WERI-Rb-1 (cell line): ENCODE results near the gene CNTLN.

Experiments used
- DNase-seq: peaks from one replicate; pipeline ENCODE4 v3.0.0-alpha.2; 2020
- H3K27ac ChIP-seq: fragments of 250-450 bp; sonication (Bioruptor Pico); 2 replicates; pipeline ENCODE4 v1.5.1; 2020; ENCODE audit warnings: mild to moderate bottlenecking, moderate library complexity
- H3K27me3 ChIP-seq: fragments of 250-450 bp; sonication (Bioruptor Pico); 2 replicates; pipeline ENCODE4 v1.5.1; 2021; ENCODE audit warnings: mild to moderate bottlenecking, low read depth, moderate library complexity; ENCODE audit not compliant: insufficient read depth, severe bottlenecking
- H3K36me3 ChIP-seq: fragments of 250-450 bp; sonication (Bioruptor Pico); 2 replicates; pipeline ENCODE4 v1.5.1; 2020; ENCODE audit warnings: mild to moderate bottlenecking, moderate library complexity
- H3K4me3 ChIP-seq: 2 replicates; pipeline ENCODE4 v1.5.1; 2011; ENCODE audit warnings: low read depth, mild to moderate bottlenecking, control low read depth, low read length
- H3K9me3 ChIP-seq: fragments of 250-450 bp; sonication (Bioruptor Pico); 2 replicates; pipeline ENCODE4 v1.5.1; 2021; ENCODE audit warnings: mild to moderate bottlenecking, moderate library complexity; ENCODE audit not compliant: severe bottlenecking
- TF ChIP-seq, protein P1 (sequence below): IDR thresholded peaks from 2 replicates; pipeline ENCODE4 v1.5.1; 2011; ENCODE audit warnings: low read depth, mild to moderate bottlenecking, control low read depth, inconsistent platforms, low read length

CNTLN gene, protein sequence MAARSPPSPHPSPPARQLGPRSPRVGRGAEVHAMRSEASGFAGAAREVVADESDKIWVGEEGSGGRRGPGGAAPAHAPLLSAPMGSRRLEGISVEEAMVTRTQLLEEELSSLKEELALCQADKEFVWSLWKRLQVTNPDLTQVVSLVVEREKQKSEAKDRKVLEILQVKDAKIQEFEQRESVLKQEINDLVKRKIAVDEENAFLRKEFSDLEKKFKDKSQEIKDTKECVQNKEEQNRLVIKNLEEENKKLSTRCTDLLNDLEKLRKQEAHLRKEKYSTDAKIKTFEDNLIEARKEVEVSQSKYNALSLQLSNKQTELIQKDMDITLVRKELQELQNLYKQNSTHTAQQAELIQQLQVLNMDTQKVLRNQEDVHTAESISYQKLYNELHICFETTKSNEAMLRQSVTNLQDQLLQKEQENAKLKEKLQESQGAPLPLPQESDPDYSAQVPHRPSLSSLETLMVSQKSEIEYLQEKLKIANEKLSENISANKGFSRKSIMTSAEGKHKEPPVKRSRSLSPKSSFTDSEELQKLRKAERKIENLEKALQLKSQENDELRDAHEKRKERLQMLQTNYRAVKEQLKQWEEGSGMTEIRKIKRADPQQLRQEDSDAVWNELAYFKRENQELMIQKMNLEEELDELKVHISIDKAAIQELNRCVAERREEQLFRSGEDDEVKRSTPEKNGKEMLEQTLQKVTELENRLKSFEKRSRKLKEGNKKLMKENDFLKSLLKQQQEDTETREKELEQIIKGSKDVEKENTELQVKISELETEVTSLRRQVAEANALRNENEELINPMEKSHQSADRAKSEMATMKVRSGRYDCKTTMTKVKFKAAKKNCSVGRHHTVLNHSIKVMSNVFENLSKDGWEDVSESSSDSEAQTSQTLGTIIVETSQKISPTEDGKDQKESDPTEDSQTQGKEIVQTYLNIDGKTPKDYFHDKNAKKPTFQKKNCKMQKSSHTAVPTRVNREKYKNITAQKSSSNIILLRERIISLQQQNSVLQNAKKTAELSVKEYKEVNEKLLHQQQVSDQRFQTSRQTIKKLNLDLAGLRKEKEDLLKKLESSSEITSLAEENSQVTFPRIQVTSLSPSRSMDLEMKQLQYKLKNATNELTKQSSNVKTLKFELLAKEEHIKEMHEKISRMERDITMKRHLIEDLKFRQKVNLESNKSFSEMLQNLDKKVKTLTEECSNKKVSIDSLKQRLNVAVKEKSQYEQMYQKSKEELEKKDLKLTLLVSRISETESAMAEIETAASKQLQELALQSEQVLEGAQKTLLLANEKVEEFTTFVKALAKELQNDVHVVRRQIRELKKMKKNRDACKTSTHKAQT (N-terminal part only)

DNA sequence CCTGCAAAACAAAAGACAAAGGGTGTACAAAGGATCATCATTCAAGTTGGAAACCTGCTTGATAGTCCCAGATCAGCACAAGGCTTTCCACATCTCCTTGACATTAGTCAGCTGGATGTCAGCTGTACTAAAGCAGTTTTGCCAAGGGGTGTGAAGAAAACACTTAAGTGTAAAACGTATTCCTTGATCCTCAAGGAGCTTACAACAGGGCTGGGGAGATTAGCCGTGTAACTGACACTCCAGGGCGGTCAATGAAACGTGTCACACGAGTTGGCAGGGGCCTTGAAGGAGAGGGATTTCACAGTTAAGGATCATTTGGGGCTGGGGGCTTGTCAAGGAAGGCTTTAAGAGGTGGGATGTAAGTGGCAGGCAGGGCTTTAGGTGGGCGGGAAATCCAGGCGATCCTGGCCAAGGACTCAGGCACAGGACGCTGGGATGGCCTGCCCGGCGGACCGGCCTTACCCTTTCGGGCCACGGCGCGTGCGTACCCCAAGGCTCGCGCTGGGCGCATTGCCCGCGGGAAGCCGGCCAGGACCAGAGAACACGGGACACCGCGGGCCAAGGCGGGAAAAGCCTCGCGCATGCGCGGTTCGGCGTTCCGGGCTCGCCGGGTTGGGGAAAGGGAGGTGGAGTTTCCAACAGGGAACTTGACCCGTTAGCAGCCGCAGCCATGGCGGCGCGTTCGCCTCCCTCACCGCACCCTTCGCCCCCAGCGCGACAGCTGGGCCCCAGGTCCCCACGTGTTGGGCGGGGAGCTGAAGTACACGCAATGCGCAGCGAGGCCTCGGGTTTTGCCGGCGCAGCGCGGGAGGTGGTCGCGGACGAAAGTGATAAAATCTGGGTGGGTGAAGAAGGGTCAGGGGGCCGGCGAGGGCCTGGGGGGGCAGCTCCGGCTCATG, at the start of gene CNTLN:
CNTLN (plus strand) TSS at position 645 of the 899 bp plus-strand sequence; CDS start at position 671, 26 bp downstream.
- Histone ChIP-seq H3K4me3 (peak within 1 kb of the TSS; percentile 73), H3K27ac (peak within 1 kb of the TSS; percentile 97), H3K27me3 (no peaks in the 10 kb centered on the region), H3K36me3 (peaks cover 11% of the 10 kb centered on the region), H3K9me3 (no peaks in the 10 kb centered on the region)
- DNase-seq, result peak; percentile 97
- TF ChIP-seq, protein P1, sequence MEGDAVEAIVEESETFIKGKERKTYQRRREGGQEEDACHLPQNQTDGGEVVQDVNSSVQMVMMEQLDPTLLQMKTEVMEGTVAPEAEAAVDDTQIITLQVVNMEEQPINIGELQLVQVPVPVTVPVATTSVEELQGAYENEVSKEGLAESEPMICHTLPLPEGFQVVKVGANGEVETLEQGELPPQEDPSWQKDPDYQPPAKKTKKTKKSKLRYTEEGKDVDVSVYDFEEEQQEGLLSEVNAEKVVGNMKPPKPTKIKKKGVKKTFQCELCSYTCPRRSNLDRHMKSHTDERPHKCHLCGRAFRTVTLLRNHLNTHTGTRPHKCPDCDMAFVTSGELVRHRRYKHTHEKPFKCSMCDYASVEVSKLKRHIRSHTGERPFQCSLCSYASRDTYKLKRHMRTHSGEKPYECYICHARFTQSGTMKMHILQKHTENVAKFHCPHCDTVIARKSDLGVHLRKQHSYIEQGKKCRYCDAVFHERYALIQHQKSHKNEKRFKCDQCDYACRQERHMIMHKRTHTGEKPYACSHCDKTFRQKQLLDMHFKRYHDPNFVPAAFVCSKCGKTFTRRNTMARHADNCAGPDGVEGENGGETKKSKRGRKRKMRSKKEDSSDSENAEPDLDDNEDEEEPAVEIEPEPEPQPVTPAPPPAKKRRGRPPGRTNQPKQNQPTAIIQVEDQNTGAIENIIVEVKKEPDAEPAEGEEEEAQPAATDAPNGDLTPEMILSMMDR, result no peak

DNA sequence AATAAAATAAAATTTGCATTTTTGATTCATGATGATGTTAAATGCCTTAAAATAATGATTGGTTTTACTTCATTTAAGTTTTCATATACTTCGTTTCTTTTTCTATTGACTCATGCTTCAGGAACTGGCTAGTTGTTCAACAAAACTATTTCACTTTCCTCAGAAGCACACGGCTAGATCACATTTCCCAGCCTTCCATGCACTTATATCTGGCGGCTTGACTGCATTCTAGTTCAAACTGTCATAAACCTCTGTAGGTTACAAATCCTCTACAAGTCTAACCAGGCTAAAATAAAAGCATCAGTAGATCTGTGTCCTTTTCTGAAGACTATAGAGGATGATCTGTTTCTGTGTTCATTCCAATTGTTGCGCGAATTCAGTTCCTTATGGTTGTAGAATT, 46.3 kb upstream of the CNTLN start:
- Histone ChIP-seq H3K36me3 (no peaks in the 10 kb centered on the region), H3K27ac (no peak overlapping the region), H3K9me3 (no peaks in the 10 kb centered on the region), H3K27me3 (no peaks in the 10 kb centered on the region), H3K4me3 (no peak overlapping the region)
- TF ChIP-seq, protein P1, result no peak
- no peak for DNase-seq

DNA sequence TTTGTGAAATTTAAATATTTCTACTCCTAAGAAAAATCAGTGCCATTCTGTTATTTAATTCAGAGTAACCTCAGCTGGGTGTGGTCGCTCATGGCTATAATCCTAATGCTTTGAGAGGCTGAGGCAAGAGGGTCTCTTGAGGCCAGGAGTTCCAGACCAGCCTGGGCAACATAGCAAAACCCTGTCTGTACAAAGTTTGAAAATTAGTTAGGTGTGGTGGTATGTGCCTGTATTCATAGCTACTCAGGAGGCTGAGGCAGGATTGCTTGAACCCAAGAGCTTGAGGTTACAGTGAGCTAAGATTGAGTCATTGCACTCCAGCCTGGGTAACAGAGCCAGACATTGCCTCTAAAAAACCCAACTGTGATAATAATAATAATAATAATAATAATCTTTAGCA, 44.8 kb upstream of the CNTLN start:
- DNase-seq, result no peak
- Histone ChIP-seq H3K36me3 (no peaks in the 10 kb centered on the region), H3K27ac (no peak overlapping the region), H3K27me3 (no peaks in the 10 kb centered on the region), H3K4me3 (no peak overlapping the region), H3K9me3 (no peaks in the 10 kb centered on the region)
- TF ChIP-seq, protein P1, result no peak

DNA sequence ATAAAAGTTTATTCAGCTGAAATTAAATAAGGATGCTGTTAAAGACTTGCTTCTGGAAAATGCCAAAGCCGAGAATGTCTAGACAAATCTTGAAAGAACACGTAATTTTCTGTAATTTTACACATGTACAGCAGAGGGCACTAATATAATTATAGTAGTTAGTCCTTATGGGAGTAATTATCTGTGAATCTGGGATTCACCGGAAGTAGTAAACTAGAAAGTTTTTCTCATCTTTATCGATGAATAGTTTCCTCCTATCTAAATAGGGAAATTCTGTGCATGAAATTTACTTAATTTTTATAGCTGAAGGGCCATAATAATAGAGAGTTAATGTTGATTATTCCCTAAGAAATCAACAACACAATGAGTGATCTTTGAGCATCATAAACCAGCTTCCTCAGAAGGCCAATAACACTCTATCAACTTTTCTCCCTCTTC, 18.4 kb upstream of the CNTLN start:
- Histone ChIP-seq H3K27ac (no peak overlapping the region), H3K4me3 (no peak overlapping the region), H3K9me3 (no peaks in the 10 kb centered on the region), H3K27me3 (no peaks in the 10 kb centered on the region), H3K36me3 (no peaks in the 10 kb centered on the region)
- TF ChIP-seq, protein P1, result no peak
- no peak for DNase-seq

DNA sequence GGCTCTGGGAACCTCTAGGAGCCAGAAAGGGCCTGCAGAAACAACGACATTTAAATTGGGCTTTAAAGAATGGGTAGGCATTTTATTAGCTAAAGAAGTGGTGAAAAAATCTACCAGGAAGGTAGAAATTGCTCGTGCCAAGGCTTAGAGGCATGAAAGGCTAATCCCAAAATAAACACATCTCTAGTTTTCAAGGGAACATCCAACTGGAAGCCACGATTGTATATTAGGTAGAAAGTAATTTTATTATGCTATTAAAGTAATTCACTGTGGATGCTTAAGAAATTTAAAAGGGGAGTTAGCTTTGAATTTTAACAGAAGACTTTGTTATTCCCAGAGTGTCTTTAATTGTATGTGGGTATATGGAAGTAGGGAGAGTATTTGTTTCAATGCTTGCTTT, 17.5 kb upstream of the CNTLN start:
- Histone ChIP-seq H3K9me3 (no peaks in the 10 kb centered on the region), H3K27me3 (no peaks in the 10 kb centered on the region), H3K27ac (no peak overlapping the region), H3K36me3 (no peaks in the 10 kb centered on the region), H3K4me3 (no peak overlapping the region)
- TF ChIP-seq, protein P1, result no peak
- no peak for DNase-seq
